HG02759 (cell line): ENCODE data around the gene FBRSL1.

Experiments used
- ATAC-seq: cut with Tn5 transposase; IDR thresholded peaks from one replicate; pipeline ENCODE4 v1.9.1; 2021; ENCODE audit warnings: mild to moderate bottlenecking, moderate library complexity; ENCODE audit not compliant: unreplicated experiment

Gene FBRSL1

DNA sequence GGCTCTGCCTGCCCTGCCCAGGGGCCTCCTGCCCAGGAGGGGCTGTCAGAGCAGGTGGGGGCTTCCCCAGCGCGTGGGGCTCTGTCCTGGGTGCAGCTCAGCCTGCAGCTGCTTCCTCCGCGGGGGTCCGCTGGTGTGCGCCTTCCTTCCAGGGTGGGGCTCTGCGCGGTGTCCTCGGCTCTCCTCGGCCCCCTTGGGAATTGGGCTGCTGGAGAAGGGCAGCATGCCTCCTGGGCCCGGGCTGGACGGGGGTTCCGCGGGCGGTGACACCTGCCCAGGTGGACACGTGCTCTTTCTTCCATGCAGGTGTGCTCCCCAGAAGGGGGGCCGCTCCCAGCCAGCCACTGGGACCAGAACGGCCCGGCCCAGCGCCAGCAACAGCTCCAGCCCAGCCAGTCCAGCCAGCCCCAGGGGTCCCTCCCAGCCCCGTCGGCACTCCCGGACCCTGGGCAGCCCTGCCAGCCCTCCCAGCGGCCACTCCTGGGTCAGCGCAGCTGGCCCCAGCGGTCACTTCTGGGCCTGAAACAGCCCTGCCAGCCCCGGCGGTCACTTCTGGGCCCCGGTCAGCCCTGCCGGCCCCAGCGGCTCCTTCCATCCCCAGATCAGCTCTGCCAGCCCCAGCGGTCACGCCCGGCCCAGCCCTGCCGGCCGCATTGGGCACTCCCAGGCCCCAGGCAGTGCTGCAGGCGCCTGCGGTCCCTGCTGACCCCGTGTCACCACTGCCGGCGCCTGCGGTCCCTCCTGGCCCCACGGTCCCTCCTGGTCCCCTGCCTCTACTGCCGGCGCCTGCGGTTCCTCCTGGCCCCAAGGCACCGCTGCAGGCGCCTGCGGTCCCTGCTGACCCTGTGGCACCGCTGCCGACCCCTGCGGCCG lies 19.1 kb downstream of the FBRSL1 start:
- no peak for ATAC-seq

GRCh38 chr12:132510111-132510724 lies 20.3 kb downstream of the FBRSL1 start:
- ATAC-seq: no peak

DNA sequence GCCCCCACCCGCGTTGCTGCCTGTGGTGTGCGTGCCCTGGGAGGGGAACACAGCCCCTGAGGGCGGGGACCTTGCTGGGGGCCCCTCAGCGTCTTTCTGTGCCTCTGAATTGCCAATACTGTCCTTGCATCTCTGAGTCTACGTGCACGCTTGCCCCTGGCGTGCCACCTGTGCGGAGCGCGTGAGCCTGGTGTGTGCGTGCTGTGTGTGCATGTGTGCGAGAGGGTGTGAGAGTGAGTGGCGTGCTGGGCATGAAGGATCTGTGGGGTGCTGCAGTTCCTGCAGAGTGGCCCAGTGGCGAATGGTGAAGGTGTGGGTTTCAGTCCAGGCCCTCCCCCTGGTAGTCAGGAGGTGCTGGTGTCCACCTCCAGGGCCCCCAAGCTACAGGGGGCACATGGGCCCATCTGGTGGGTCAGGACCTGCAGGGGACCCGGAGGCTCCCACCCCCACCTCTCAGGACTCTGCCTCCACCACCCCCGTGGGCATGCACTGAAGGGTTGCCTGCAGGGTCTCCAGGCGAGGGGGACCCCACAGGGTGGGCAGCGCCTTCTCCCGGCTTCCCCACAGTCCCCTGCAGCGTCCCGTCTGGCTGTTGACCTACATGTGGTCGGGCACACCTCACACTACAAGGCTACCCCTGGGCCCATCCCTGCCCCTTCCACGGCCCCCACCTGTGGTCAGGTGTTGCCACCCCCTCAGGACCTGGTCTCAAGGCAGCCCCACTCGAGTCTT lies 21.0 kb downstream of the FBRSL1 start:
- no peak for ATAC-seq

DNA sequence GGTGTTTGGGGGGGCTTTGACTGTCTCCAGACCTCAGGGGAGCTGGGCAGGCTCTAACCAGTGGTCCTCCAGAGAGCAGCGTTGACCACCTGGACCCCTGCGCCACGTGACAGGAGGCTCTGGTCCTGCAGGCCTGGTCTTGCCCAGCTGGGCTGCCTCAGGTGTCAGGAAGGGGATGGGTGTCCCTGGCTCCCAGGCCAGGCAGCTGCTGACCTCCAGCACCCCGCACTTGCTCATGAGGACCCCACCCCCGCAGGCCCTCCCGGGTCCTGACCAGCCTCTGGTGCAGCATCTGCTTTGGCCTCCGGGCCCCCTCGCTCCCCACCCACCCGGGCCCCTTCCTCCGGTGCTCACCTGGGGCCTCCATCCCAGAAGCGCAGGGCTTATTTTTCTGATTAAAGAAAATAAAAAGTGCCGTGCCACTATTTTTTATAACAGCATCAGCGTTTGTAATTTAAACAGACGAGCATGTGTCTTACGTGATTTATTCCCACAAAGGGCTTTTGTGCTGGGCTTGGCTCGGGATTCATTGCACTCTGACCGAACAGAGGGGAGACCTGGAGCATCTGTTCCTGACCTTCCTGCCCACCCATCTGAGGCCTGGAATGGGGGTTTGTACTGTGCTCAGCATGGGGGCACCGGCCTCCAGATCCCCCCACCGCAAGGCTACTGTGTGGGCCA lies 21.7 kb downstream of the FBRSL1 start:
- no peak for ATAC-seq

GRCh38 chr12:132512197-132513069 lies 22.5 kb downstream of the FBRSL1 start:
- ATAC-seq: no peak

DNA sequence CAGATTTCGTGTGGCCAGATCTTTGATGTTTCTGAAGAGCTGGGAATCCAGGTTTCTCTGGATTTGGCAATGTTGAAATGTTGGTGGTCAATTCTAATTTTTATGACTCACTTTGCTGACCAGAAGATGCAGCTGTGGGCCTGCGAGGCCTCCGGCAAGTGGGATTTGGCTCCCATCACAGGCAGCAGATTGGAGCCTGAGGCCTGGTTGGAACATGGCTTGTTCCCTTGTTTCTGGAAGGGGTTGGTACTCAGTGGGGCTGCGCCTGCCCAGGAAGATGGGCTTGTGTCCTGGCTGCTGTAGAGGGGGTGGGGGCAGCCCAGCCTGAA lies 23.1 kb downstream of the FBRSL1 start:
- ATAC-seq: no peak

- no peak for ATAC-seq
Measured at GRCh38 chr12:132513458-132514135, 23.6 kb downstream of the FBRSL1 start.

DNA sequence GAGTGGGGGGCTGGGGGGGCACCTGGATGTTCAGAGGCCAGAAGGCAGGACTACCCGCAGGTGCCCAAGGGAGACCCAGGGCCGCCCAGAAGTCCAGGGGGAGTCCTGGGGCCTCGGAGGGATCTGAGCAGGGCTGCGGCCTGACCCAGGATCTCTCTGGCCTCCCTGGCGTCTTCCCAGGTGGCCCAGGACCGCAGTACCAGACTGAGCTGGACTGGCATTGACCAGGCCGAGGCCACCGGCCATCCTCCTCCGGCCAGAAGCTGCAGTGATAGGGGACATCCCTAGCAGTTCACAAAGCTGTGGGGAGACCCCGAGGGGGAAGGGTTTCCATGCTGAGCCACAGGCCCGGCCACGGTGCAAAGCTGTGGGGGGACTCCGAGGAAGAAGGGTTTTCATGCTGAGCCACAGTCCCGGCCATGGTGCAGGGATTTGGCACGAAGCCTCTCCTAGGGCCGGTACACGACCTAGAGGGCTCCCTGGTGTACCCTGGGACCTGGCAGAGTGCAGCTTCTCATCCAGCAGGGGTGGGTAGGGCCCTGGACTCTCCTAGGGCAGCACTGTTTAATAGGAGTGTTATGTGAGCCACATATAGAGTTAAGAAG lies 24.4 kb downstream of the FBRSL1 start:
- ATAC-seq: no peak

GRCh38 chr12:132514838-132515237 lies 24.9 kb downstream of the FBRSL1 start:
- no peak for ATAC-seq

DNA sequence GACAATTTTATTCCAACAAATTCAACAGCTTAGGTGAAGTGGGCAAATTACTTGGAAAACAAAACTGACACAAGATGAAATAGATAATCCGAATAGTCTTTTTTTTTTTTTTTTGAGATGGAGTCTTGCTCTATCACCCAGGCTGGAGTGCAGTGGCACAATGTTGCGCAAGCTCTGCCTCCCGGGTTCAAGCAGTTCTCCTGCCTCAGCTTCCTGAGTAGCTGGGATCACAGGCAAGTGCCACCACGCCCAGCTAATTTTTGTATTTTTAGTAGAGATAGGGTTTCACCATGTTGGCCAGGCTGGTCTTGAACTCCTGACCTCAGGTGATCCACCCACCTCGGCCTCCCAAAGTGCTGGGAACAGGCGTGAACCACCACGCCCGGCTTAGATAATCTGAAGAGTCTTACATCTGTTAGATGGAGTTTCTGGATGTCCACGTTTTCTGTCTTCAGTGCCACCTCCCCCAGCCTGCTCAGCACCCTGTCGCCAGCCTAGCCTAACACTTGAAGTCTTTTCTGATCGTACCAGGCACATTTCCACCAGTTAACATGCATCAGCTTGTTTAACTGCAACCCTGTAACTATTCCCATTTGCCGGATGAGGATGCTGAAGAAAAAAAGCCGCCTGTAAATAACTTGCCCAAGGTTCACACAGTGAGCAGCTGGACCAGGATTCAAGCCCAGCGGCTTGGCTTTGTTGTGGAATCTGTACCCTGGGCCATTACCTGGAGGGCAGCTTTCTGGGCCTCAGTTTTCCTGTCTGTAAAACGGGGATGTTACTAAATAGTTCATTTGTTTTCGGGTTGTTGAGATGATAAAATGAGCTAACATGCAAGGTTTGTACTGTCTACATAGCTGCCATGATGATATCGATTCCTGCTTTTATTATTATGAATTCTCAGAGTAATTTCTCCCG lies 26.4 kb downstream of the FBRSL1 start:
- ATAC-seq: no peak

- no peak for ATAC-seq
Measured at GRCh38 chr12:132517013-132517739, 27.2 kb downstream of the FBRSL1 start.

DNA sequence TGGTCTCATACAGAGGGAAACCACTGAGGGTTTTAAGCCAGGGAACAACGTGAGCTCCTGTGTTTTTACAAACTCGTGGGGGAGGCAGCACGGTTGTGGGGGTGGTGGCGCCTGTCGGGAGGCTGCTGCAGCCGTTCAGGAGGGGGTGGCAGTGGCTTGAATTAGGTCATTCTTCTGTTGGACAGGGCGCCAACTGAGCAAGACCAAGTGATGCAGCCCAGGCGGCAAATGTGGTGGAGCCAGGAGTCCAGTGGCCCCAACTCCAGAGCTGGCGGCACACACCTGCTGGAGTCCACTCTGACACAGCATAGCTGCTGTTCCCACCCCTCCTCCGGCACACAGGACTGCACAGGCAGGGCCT lies 27.8 kb downstream of the FBRSL1 start:
- ATAC-seq: no peak

- ATAC-seq: no peak
Measured at GRCh38 chr12:132518354-132518992, 28.5 kb downstream of the FBRSL1 start.

- ATAC-seq: no peak
Measured at GRCh38 chr12:132520421-132521199, 30.7 kb downstream of the FBRSL1 start.

DNA sequence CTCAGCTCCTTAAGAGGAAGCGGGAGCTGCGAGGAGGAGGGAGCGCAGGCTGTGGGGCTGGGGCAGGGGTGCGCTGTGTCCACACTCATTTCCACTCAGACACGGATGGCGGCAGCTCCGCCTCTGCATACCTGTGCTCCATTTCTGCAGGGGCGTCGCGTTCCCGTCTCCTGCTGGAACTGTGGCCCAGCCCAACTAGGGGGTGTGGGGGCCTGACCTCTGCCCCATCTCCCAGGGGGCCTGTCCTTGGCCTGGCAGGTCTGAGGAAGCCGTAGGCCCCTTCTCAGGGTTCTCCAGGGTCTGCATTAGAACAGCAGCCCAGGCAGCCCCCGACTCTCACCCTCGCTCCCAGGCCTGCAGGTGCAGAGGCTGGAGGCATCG lies 31.2 kb downstream of the FBRSL1 start:
- no peak for ATAC-seq

DNA sequence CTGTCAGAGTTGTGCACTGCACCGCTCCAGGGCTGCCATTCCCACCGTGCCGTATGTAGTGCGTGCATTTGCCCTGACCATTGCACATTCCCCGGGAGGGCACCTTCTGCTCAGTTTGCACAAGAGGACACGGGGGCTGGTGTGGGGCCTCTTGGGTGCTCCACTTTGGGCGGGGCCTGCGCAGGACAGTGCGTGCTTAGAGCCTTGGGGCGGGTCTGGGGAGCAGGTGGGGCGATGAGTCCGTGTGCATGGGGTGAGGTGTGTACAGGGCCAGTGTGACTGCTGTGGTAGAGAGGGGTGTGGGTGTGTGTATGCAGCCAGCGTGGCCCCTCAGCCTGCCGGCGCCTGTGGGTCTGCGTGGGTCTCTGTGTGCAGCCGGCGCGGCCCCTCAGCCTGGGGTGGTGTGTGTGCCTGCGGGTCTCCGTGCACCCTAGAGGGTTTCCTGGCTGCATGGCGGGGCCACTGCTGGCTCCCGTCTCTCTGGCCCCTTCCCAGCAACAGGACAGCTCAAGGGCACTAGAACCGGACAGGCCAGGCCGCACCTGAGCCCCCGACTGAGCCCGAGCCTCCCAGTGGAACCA lies 31.9 kb downstream of the FBRSL1 start:
- no peak for ATAC-seq
